HEK293 (cell line): ENCODE measurements around the gene MAP1A.

ENCODE experiments used
- CTCF ChIA-PET: fragments of 350-600 bp; formaldehyde crosslinking; extraction: SDS; loops from one replicate; lab custom pipeline; 2021; ENCODE audit warnings: antibody characterized with exemption; lab: Yijun Ruan, JAX
- POLR2A ChIA-PET: fragments of 300-600 bp; formaldehyde crosslinking; extraction: SDS; loops from one replicate; lab custom pipeline; 2020; ENCODE audit warnings: antibody characterized with exemption, inconsistent platforms; lab: Yijun Ruan, JAX
- H3K27ac ChIP-seq: fragments of 200-500 bp; sonication (Bioruptor generic); 2 replicates; pipeline ENCODE4 v1.5.1; 2014; ENCODE audit warnings: low read depth, low read length, control low read depth, inconsistent platforms; ENCODE audit errors: extremely low read depth
- H3K36me3 ChIP-seq, 2 experiments: fragments of 200-500 bp in 1 of 2; sonication (Bioruptor generic) in 1 of 2; 1 replicate in 1 of 2; 2 replicates in 1 of 2; pipeline ENCODE4 v1.5.1; 2014 to 2017; ENCODE audit warnings: inconsistent platforms in 2 of 2, low read length in 2 of 2; ENCODE audit not compliant: control insufficient read depth in 2 of 2, insufficient read depth in 1 of 2
- H3K4me1 ChIP-seq: fragments of 200-500 bp; sonication (Bioruptor generic); 2 replicates; pipeline ENCODE4 v1.5.1; 2014; ENCODE audit warnings: mild to moderate bottlenecking, low read length, inconsistent platforms; ENCODE audit not compliant: control insufficient read depth, insufficient read depth
- H3K4me3 ChIP-seq: 2 replicates; pipeline ENCODE4 v1.5.1; 2011; ENCODE audit warnings: low read depth, mild to moderate bottlenecking, control low read depth, low read length, moderate library complexity
- H3K9me3 ChIP-seq: fragments of 200-500 bp; sonication (Bioruptor generic); 2 replicates; pipeline ENCODE4 v1.5.1; 2014; ENCODE audit warnings: low read depth, low read length, inconsistent platforms; ENCODE audit not compliant: control insufficient read depth, insufficient read depth
- FEZF1 ChIP-seq: fragments of 450-650 bp; formaldehyde crosslinking; IDR thresholded peaks from 2 replicates; pipeline ENCODE4 v1.5.1; 2016; ENCODE audit warnings: missing biosample characterization, missing genetic modification characterization
- GLIS1 ChIP-seq: fragments of 450-650 bp; formaldehyde crosslinking; IDR thresholded peaks from 2 replicates; pipeline ENCODE4 v1.5.1; 2016; ENCODE audit warnings: missing biosample characterization, missing genetic modification characterization
- HIC1 ChIP-seq: fragments of 450-650 bp; formaldehyde crosslinking; IDR thresholded peaks from 2 replicates; pipeline ENCODE4 v1.5.1; 2016; ENCODE audit warnings: missing biosample characterization, missing genetic modification characterization
- HOXA7 ChIP-seq: sonication (generic); formaldehyde crosslinking; IDR thresholded peaks from 2 replicates; pipeline ENCODE4 v1.8.1; 2022; ENCODE audit warnings: missing genetic modification reagents, borderline replicate concordance
- INSM2 ChIP-seq: fragments of 450-650 bp; formaldehyde crosslinking; IDR thresholded peaks from 2 replicates; pipeline ENCODE4 v1.5.1; 2016; ENCODE audit warnings: missing biosample characterization, missing genetic modification characterization
- MEIS1 ChIP-seq: sonication (generic); formaldehyde crosslinking; IDR thresholded peaks from 2 replicates; pipeline ENCODE4 v1.8.1; 2022; ENCODE audit warnings: missing genetic modification reagents, mild to moderate bottlenecking, borderline replicate concordance
- MZF1 ChIP-seq: fragments of 450-650 bp; formaldehyde crosslinking; IDR thresholded peaks from 2 replicates; pipeline ENCODE4 v1.5.1; 2017; ENCODE audit warnings: missing biosample characterization, missing genetic modification characterization, borderline replicate concordance
- ZBTB21 ChIP-seq: fragments of 450-650 bp; formaldehyde crosslinking; IDR thresholded peaks from 2 replicates; pipeline ENCODE4 v1.5.1; 2017; ENCODE audit warnings: missing biosample characterization, missing genetic modification characterization
- ZBTB6 ChIP-seq: fragments of 450-650 bp; formaldehyde crosslinking; IDR thresholded peaks from 2 replicates; pipeline ENCODE4 v1.5.1; 2017; ENCODE audit warnings: missing biosample characterization, missing genetic modification characterization
- ZNF121 ChIP-seq: fragments of 450-650 bp; formaldehyde crosslinking; IDR thresholded peaks from 2 replicates; pipeline ENCODE4 v1.5.1; 2016; ENCODE audit warnings: missing biosample characterization, missing genetic modification characterization
- ZNF133 ChIP-seq: fragments of 450-650 bp; formaldehyde crosslinking; IDR thresholded peaks from 2 replicates; pipeline ENCODE4 v1.5.1; 2016; ENCODE audit warnings: missing biosample characterization, missing genetic modification characterization
- ZNF211 ChIP-seq: fragments of 450-650 bp; formaldehyde crosslinking; IDR thresholded peaks from 2 replicates; pipeline ENCODE4 v1.5.1; 2016; ENCODE audit warnings: low read depth, missing biosample characterization, missing genetic modification characterization
- ZNF239 ChIP-seq: fragments of 450-650 bp; formaldehyde crosslinking; IDR thresholded peaks from 2 replicates; pipeline ENCODE4 v1.5.1; 2016; ENCODE audit warnings: missing biosample characterization, missing genetic modification characterization
- ZNF324 ChIP-seq: fragments of 450-650 bp; formaldehyde crosslinking; IDR thresholded peaks from 2 replicates; pipeline ENCODE4 v1.5.1; 2016; ENCODE audit warnings: missing biosample characterization, missing genetic modification characterization
- ZNF37A ChIP-seq: fragments of 450-650 bp; IDR thresholded peaks from 2 replicates; pipeline ENCODE4 v1.5.1; 2018; ENCODE audit warnings: missing biosample characterization, missing genetic modification characterization
- ZNF433 ChIP-seq: fragments of 450-650 bp; formaldehyde crosslinking; IDR thresholded peaks from 2 replicates; pipeline ENCODE4 v1.5.1; 2016; ENCODE audit warnings: missing biosample characterization, missing genetic modification characterization, low read depth
- ZNF473 ChIP-seq: fragments of 450-650 bp; formaldehyde crosslinking; IDR thresholded peaks from 2 replicates; pipeline ENCODE4 v1.5.1; 2017; ENCODE audit warnings: missing biosample characterization, missing genetic modification characterization
- ZNF510 ChIP-seq: fragments of 450-650 bp; formaldehyde crosslinking; IDR thresholded peaks from 2 replicates; pipeline ENCODE4 v1.5.1; 2018; ENCODE audit warnings: mild to moderate bottlenecking, missing genetic modification characterization, missing biosample characterization; ENCODE audit not compliant: insufficient replicate concordance
- ZNF518A ChIP-seq: fragments of 450-650 bp; formaldehyde crosslinking; conservative IDR thresholded peaks from 2 replicates; pipeline ENCODE4 v1.5.1; 2016; ENCODE audit warnings: low read depth, missing biosample characterization, missing genetic modification characterization
- ZNF571 ChIP-seq: fragments of 450-650 bp; formaldehyde crosslinking; IDR thresholded peaks from 2 replicates; pipeline ENCODE4 v1.5.0; 2017; ENCODE audit warnings: missing biosample characterization, missing genetic modification characterization
- ZNF585B ChIP-seq: fragments of 450-650 bp; formaldehyde crosslinking; IDR thresholded peaks from 2 replicates; pipeline ENCODE4 v1.5.1; 2016; ENCODE audit warnings: missing biosample characterization, missing genetic modification characterization
- ZNF623 ChIP-seq: fragments of 450-650 bp; formaldehyde crosslinking; IDR thresholded peaks from 2 replicates; pipeline ENCODE4 v1.5.1; 2016; ENCODE audit warnings: missing biosample characterization, missing genetic modification characterization
- ZNF626 ChIP-seq: fragments of 450-650 bp; sonication (Bioruptor Pico); formaldehyde crosslinking; IDR thresholded peaks from 2 replicates; pipeline ENCODE4 v1.5.1; 2018; ENCODE audit warnings: missing biosample characterization, missing genetic modification characterization, inconsistent platforms
- ZNF629 ChIP-seq: fragments of 450-650 bp; formaldehyde crosslinking; IDR thresholded peaks from 2 replicates; pipeline ENCODE4 v1.5.1; 2017; ENCODE audit warnings: missing biosample characterization, missing genetic modification characterization
- ZNF658 ChIP-seq: fragments of 450-650 bp; formaldehyde crosslinking; IDR thresholded peaks from 2 replicates; pipeline ENCODE4; 2016; ENCODE audit warnings: missing biosample characterization, missing genetic modification characterization
- ZNF660 ChIP-seq: fragments of 450-650 bp; IDR thresholded peaks from 2 replicates; pipeline ENCODE4 v1.5.1; 2018; ENCODE audit warnings: missing biosample characterization, mild to moderate bottlenecking, missing genetic modification characterization
- ZNF664 ChIP-seq: fragments of 450-650 bp; formaldehyde crosslinking; IDR thresholded peaks from 2 replicates; pipeline ENCODE4 v1.5.1; 2016; ENCODE audit warnings: missing biosample characterization, missing genetic modification characterization
- ZNF830 ChIP-seq: fragments of 450-650 bp; IDR thresholded peaks from 2 replicates; pipeline ENCODE4 v1.5.0; 2018; ENCODE audit warnings: missing biosample characterization, missing genetic modification characterization, low read depth, mild to moderate bottlenecking, moderate library complexity

The MAP1A gene

GRCh38 chr15:43510200-43511011 lies 7.0 kb upstream of the MAP1A start:
- CTCF ChIA-PET, result interaction anchor here (0.6 to 1.6 kb wide), 3 partner anchors 10 to 145 kb away, joined by 3 to 6 read pairs (median 4); partner anchors contain the start of gene TP53BP1
- POLR2A ChIA-PET, result interaction anchor here (0.5 to 1.7 kb wide), 15 partner anchors 9 to 1702 kb away, joined by 3 to 17 read pairs (median 4); partner anchors contain the start of gene TP53BP1
- Histone ChIP-seq H3K27ac (peak overlapping the region; percentile 38; the same call in 1 of the 2 replicates), H3K4me3 (peak overlapping the region; percentile 48), H3K36me3 (no peaks in the 10 kb centered on the region), H3K9me3 (no peaks in the 10 kb centered on the region), H3K4me1 (peaks cover 7% of the 10 kb centered on the region)
- TF ChIP-seq HOXA7 (CRISPR knock-in tag) (no peak), ZNF211 (no peak), ZNF133 (tag by site-specific recombination) (no peak), ZNF324 (peak; percentile 81; the same call in 1 of the 2 replicates), MZF1 (tag by site-specific recombination) (no peak), ZBTB21 (tag by site-specific recombination) (0 out of 2 replicates have a peak, but pooled peaks have one; percentile 42), MEIS1 (CRISPR knock-in tag) (no peak), ZNF571 (tag by site-specific recombination) (no peak), HIC1 (no peak; the same call in 1 of the 2 replicates), ZNF664 (tag by site-specific recombination) (no peak), ZNF830 (tag by site-specific recombination) (no peak), ZNF623 (tag by site-specific recombination) (no peak), ZNF473 (tag by site-specific recombination) (no peak), INSM2 (no peak), ZNF629 (tag by site-specific recombination) (peak; percentile 38; the same call in 1 of the 2 replicates), ZBTB6 (tag by site-specific recombination) (no peak), ZNF433 (no peak), ZNF660 (tag by site-specific recombination) (no peak), ZNF239 (no peak), ZNF518A (tag by site-specific recombination) (no peak), ZNF37A (tag by site-specific recombination) (no peak), ZNF510 (tag by site-specific recombination) (no peak), ZNF121 (no peak), FEZF1 (tag by site-specific recombination) (no peak), ZNF658 (tag by site-specific recombination) (no peak), ZNF626 (no peak), GLIS1 (tag by site-specific recombination) (peak; percentile 10; the same call in 1 of the 2 replicates), ZNF585B (tag by site-specific recombination) (no peak)
